ENCODE results near the gene LPCAT1. TPM values are rescaled to one million over a fixed set of nuclear protein-coding genes. Genes with fewer than 3 reads are reported as not detected.
A peak's percentile ranks its signal among the peaks of the same experiment; 100 is the strongest.

The LPCAT1 gene
- total RNA-seq, 3 donors from 2014 or later (not counting 1 experiment from before 2014, with no cell fraction given) = 196 to 302 (median 252) TPM

DNA sequence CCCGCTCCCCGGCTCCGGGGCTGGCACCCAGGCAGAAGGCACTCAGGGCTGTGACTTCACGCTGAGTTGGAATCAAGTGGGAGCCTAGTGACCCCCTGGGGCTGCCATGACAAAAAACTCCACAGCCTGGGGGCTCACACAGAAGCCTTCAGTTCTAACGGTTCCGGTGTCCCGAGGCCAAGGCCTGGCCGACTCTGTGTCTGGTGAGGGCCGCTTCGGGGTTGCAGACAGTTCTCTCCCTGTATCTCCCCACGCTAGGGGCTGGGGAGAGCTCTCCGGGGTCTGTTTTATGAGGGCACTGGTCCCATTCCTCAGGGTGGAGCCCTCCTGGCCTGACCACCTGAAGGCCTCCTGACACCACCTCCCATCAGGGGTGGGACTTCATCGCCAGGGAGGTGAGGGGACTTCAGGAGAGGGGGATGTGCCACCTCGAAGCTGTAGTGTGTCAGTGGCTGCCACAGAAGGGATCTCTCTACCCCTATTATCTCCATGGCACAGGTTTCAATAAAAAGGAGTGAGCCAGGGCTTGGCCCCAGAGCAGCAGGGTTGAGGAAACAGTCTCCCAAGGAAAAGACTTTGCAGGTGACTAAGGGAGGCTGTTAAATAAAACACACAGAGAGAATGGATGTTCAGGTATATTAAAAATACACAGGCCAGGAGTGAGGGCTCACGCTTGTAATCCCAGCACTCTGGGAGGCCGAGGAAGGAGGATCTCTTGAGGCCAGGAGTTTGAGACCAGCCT is 77.0 kb downstream of the LPCAT1 start:
- no peaks in the 10 kb centered on the region for H3K36me3 ChIP-seq (ENCODE audit: control insufficient read depth, insufficient read depth, low read length)
- ATAC-seq (no peak), DNase-seq (no peak)
- peaks cover 24 to 41% of the 10 kb centered on the region in 2 donors for H3K27me3 Mint-ChIP-seq (ENCODE audit: low read depth in 2 of 2)
- H3K4me3 Mint-ChIP-seq = peak overlapping the region; percentile 13
- H3K27ac ChIP-seq (ENCODE audit: low read length) = no peak overlapping the region
- intact Hi-C loops (cut with micrococcal nuclease) = no loop called here
- WGBS (ENCODE audit: insufficient coverage) = 52% methylated on average over 14 of the region's 16 CpGs
- no peak overlapping the region for H3K27ac Mint-ChIP-seq
- H3K4me1 ChIP-seq (ENCODE audit: control insufficient read depth, insufficient read depth, low read length) = peaks cover 41% of the 10 kb centered on the region
- H3K27me3 ChIP-seq (ENCODE audit: control insufficient read depth, insufficient read depth, low read length) = peaks cover 25% of the 10 kb centered on the region
- no peak overlapping the region for H3K4me3 ChIP-seq (ENCODE audit: low read length)
- no peaks in the 10 kb centered on the region for H3K9me3 ChIP-seq (ENCODE audit: control insufficient read depth, insufficient read depth, low read length)
- TF ChIP-seq, protein P1, sequence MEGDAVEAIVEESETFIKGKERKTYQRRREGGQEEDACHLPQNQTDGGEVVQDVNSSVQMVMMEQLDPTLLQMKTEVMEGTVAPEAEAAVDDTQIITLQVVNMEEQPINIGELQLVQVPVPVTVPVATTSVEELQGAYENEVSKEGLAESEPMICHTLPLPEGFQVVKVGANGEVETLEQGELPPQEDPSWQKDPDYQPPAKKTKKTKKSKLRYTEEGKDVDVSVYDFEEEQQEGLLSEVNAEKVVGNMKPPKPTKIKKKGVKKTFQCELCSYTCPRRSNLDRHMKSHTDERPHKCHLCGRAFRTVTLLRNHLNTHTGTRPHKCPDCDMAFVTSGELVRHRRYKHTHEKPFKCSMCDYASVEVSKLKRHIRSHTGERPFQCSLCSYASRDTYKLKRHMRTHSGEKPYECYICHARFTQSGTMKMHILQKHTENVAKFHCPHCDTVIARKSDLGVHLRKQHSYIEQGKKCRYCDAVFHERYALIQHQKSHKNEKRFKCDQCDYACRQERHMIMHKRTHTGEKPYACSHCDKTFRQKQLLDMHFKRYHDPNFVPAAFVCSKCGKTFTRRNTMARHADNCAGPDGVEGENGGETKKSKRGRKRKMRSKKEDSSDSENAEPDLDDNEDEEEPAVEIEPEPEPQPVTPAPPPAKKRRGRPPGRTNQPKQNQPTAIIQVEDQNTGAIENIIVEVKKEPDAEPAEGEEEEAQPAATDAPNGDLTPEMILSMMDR (IDR thresholded peaks at IDR 0.05) = no peak
- H3K4me1 Mint-ChIP-seq = peaks cover 15 to 36% of the 10 kb centered on the region in 2 donors
- H3K36me3 Mint-ChIP-seq = no peaks in the 10 kb centered on the region
- H3K9me3 Mint-ChIP-seq = no peaks in the 10 kb centered on the region

DNA sequence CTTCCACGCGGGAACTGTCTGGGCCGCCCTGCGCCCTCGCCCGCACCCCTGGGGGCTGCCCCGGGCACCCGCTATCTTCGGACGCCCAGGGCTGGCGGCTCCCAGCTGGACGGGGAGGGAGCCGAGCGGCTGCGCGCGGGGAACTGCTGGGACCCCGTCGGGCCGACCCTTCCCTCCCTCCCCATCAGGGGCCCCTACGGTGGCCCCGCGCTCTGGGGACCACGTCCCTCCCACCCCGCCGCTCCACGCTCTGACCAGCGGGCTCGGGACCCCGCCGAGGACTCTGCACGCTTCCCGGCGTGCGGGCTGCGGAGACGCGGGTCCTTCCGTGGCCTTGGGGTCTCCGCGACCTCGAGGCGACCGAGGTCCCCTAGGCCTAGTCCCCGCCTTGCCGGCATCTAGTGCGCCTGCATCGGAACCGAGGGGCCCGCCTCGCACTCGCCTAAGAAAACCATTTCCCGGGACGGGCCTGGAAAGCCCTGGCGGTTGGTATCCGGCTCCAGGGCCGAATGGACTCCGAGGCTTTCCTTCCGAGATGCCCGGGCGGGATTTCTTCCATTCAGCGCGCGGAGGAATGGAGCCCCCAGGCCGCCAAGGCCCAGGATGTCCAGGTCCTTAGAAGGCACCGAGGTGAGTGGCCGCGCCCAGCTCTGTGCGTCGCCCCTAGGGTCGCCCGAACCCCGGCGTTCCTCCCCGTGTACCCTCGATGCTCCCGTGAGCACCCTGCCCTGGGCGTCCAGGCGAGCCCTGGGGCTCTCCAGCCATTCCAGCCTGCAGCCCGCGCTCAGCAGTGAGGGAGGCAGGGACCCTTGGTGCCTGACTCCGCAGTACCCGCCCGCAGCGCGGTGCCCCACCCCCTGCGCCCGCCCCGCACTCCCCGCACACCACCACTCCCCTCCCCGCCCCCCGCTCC is 77.8 kb downstream of the LPCAT1 start:
- intact Hi-C loops (cut with micrococcal nuclease) = no loop called here
- Histone ChIP-seq H3K27me3 (ENCODE audit: control insufficient read depth, insufficient read depth, low read length) (peaks cover 25% of the 10 kb centered on the region), H3K36me3 (ENCODE audit: control insufficient read depth, insufficient read depth, low read length) (no peaks in the 10 kb centered on the region), H3K9me3 (ENCODE audit: control insufficient read depth, insufficient read depth, low read length) (no peaks in the 10 kb centered on the region), H3K27ac (ENCODE audit: low read length) (no peak overlapping the region), H3K4me1 (ENCODE audit: control insufficient read depth, insufficient read depth, low read length) (peaks cover 41% of the 10 kb centered on the region), H3K4me3 (ENCODE audit: low read length) (no peak overlapping the region)
- Mint-ChIP-seq H3K36me3 (no peaks in the 10 kb centered on the region), H3K4me1 (peaks cover 15 to 36% of the 10 kb centered on the region in 2 donors), H3K4me3 (no peak overlapping the region), H3K27me3 (ENCODE audit: low read depth in 2 of 2) (peaks cover 24 to 42% of the 10 kb centered on the region in 2 donors), H3K27ac (no peak overlapping the region), H3K9me3 (no peaks in the 10 kb centered on the region)
- no peak for DNase-seq
- no peak for ATAC-seq
- TF ChIP-seq, protein P1 (IDR thresholded peaks at IDR 0.05) = no peak
- WGBS (ENCODE audit: insufficient coverage) = 11% methylated on average over 84 of the region's 92 CpGs

DNA sequence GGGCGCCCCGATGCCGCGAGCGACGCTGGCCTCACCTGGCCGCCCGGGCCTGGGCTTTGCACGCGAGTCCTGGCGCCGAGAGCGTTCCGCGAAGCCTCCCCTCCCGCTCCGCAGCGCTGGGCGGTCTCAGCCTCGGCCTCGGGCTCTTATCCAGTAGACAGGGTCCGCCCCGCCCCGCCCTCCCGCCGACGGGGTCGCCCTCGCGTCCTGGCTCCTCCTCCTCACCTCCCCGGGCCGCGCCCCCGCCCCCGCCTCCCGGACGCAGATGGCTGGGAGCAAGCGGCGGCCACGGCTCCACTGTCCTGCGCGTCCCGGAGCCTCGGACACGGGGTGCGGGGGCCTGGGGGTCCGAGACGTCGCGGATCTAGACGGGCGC is 78.5 kb downstream of the LPCAT1 start, which contains the start of gene SLC6A3:
SLC6A3 (minus strand) TSS at position 128 of the 376 bp plus-strand sequence. CDS start 2,243 bp downstream, outside the sequence.
- peaks cover 15 to 36% of the 10 kb centered on the region in 2 donors for H3K4me1 Mint-ChIP-seq
- intact Hi-C loops (cut with micrococcal nuclease) = no loop called here
- H3K4me3 ChIP-seq (ENCODE audit: low read length) = no peak within 1 kb of the TSS

More for the DNA sequence above, 78.5 kb downstream of the LPCAT1 start, which contains the start of gene SLC6A3:
- Histone ChIP-seq H3K27ac (ENCODE audit: low read length) (no peak within 1 kb of the TSS), H3K4me1 (ENCODE audit: control insufficient read depth, insufficient read depth, low read length) (peaks cover 41% of the 10 kb centered on the region), H3K9me3 (ENCODE audit: control insufficient read depth, insufficient read depth, low read length) (no peaks in the 10 kb centered on the region), H3K36me3 (ENCODE audit: control insufficient read depth, insufficient read depth, low read length) (no peaks in the 10 kb centered on the region), H3K27me3 (ENCODE audit: control insufficient read depth, insufficient read depth, low read length) (peaks cover 25% of the 10 kb centered on the region)
- no peak within 1 kb of the TSS for H3K27ac Mint-ChIP-seq
- peak within 1 kb of the TSS; percentile 74 for H3K4me3 Mint-ChIP-seq
- no peaks in the 10 kb centered on the region for H3K36me3 Mint-ChIP-seq
- H3K27me3 Mint-ChIP-seq (ENCODE audit: low read depth in 2 of 2) = peaks cover 24 to 43% of the 10 kb centered on the region in 2 donors
- no peaks in the 10 kb centered on the region for H3K9me3 Mint-ChIP-seq
- TF ChIP-seq, protein P1 (IDR thresholded peaks at IDR 0.05) = no peak
- ATAC-seq (peak; percentile 18 to 55 (median 43)), DNase-seq (peak in 1 of 2 donors; percentile 24)
- whole genome bisulfite sequencing (ENCODE audit: insufficient coverage) = 2% methylated on average over 51 of the region's 52 CpGs
